Camera-type eye (tissue), 1 donor: Measurements from ENCODE around the gene RFX1. TPM values are rescaled to one million over a fixed set of nuclear protein-coding genes. Genes with fewer than 3 reads are reported as not detected.

ENCODE experiments used
- total RNA-seq: library from RNA; depleted of rRNA; stranded (reverse); fragments of >200 nt; gene quantifications from one replicate; pipeline ENCODE4 v1.2.3, GENCODE V29; 2014

Gene RFX1
- 10.4 TPM for total RNA-seq

DNA sequence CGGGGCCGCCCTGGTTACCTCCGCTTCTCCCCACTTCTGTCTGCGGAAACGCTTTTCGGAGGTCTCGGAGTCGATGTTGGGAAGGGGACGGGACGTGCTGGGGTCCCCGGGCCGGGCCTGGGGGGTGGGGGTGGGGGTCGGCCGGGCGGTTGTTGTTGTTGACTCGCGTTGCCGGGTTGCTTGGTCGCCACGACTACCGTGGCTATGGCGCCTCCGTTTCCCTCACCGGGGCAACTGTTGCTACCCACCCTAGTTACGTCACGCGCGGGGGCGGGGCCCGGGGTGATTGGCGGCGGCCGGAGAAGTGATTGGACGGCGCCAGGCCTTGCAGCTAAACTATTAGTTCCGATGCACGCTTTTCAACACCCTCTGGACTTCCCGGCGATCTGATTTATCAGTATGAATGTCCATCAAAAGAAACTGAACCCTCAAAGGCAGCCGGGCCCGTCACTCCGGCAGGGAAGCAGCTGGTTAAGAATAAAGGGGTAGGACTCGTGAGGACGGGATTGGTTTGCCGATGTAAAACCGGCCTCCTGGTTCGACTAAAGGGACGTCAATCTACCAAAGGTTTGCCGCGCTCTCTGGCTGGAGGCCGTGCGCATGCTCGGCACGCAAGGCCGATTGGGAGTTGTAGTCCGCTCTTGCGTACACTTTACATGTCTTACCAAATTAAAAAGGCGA lies at the start of gene RFX1:
Gene RFX1 (minus strand): TSS at position 236 of the 681 bp plus-strand sequence. CDS start 12,477 bp downstream, outside the sequence.

GRCh38 chr19:14031719-14032480 lies 25.8 kb upstream of the RFX1 start, which contains the start of gene IL27RA:
TSS of gene IL27RA (plus strand) at chr19:14031762. CDS start at chr19:14031873, 111 bp downstream.

GRCh38 chr19:14027856-14028450 lies 21.8 kb upstream of the RFX1 start, which contains the start of gene RLN3:
TSS of gene RLN3 (plus strand) at chr19:14028148. CDS start at chr19:14028205, 57 bp downstream.

DNA sequence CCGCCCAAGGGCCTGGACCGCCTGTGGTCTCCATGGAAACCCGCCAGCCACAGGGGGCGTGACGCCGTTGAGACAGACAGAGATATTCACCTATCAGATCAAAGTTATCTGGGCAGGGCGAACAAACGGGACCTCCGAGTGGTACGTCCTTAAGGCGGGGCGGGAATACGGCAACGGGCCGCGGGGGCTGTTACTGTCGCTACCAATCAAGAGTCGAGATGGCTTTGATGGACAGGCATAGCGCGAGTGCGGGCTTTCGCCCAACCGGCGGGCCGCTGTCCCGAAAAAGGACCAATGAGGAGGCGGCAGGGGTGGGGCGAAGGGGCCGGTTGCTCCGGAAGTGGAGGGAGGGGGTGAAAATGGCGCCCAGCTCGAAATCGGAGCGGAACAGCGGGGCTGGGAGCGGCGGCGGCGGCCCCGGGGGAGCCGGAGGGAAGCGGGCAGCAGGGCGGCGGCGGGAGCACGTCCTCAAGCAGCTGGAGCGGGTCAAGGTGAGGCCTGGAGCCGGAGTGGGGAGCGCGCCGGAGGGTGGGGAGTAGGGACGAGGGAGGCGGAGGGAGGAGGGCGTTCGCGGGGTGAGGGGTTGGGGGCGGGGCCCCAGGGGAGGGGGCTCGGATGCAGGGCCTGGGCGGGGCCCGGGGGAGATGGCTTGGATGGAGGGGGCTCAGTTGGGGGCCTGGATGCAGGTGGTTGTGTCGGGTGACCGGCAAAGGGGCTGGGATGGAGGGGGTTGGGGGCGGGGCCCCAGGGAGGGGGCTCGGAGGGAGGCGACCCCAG lies 53.8 kb downstream of the RFX1 start, which contains the start of gene DCAF15:
Gene DCAF15 (plus strand): TSS at position 356 of the 777 bp plus-strand sequence. CDS start 4 bp downstream, at position 360.

GRCh38 chr19:13938301-13939064 lies 67.6 kb downstream of the RFX1 start, which contains the start of gene PODNL1:
TSS of gene PODNL1 (minus strand) at chr19:13938417. CDS start at chr19:13938181, 236 bp downstream.

Other genes with a start within 250 kb of the RFX1 start
- 57.1 TPM for gene MRI1, start 241.8 kb downstream of the RFX1 start, total RNA-seq
- 41.0 TPM for gene C19orf53, start 231.9 kb downstream of the RFX1 start, total RNA-seq
- 29.1 TPM for gene ZSWIM4, start 210.9 kb downstream of the RFX1 start, total RNA-seq
- gene NANOS3, start 129.2 kb downstream of the RFX1 start, total RNA-seq, result 1.0 TPM
- 5.5 TPM for gene BRME1, start 100.2 kb downstream of the RFX1 start, total RNA-seq
- 19.2 TPM for gene CC2D1A, start 100.1 kb downstream of the RFX1 start, total RNA-seq
- 3.3 TPM for gene PODNL1, start 67.9 kb downstream of the RFX1 start, total RNA-seq
- gene DCAF15, start 53.8 kb downstream of the RFX1 start, total RNA-seq, result 11.7 TPM
- gene RLN3, start 21.8 kb upstream of the RFX1 start, total RNA-seq, result not detected
- gene IL27RA, start 25.4 kb upstream of the RFX1 start, total RNA-seq, result 3.2 TPM
- 0.60 TPM for gene PALM3, start 55.8 kb upstream of the RFX1 start, total RNA-seq
- 0.71 TPM for gene MISP3, start 66.5 kb upstream of the RFX1 start, total RNA-seq
- not detected for gene C19orf67, start 79.5 kb upstream of the RFX1 start, total RNA-seq
- gene SAMD1, start 84.4 kb upstream of the RFX1 start, total RNA-seq, result 31.8 TPM
- gene PRKACA, start 111.4 kb upstream of the RFX1 start, total RNA-seq, result 61.7 TPM
- gene ASF1B, start 130.3 kb upstream of the RFX1 start, total RNA-seq, result 8.1 TPM
- 55.4 TPM for gene ADGRL1, start 199.8 kb upstream of the RFX1 start, total RNA-seq